A549 (cell line): ENCODE measurements around the gene HOXD12. TPM values are rescaled to one million over a fixed set of nuclear protein-coding genes. Genes with fewer than 3 reads are reported as not detected.

Experiments used
- ATAC-seq, 2 experiments: fragments of 200-7000 bp in 1 of 2; fragments of >200 bp in 1 of 2; cut with Nextera tagmentation in 1 of 2; cut with Tn5 transposase in 1 of 2; 3 replicates each; pipeline versions ENCODE4 v1.8.0 to v1.9.1; 2018 to 2020; ENCODE audit warnings: mild to moderate bottlenecking in 1 of 2, moderate library complexity in 1 of 2
- CTCF ChIA-PET: fragments of 300-600 bp; sonication (Branson Sonifier 250); formaldehyde crosslinking; extraction: SDS; loops from one replicate; lab custom pipeline; 2021; ENCODE audit warnings: antibody characterized with exemption, inconsistent platforms; lab: Yijun Ruan, JAX
- POLR2A ChIA-PET: fragments of 350-600 bp; formaldehyde crosslinking; extraction: SDS; loops from one replicate; lab custom pipeline; 2021; ENCODE audit warnings: antibody characterized with exemption, inconsistent platforms; lab: Yijun Ruan, JAX
- DNase-seq, 2 experiments: peaks; one replicate each; pipeline versions ENCODE4 v3.0.0 to v3.0.0-alpha.2; 2011 to 2016; ENCODE audit warnings: low read depth in 1 of 2, low spot score in 1 of 2
- FAIRE-seq: peaks from 2 replicates; lab custom pipeline; 2011; peaks lifted over from hg19 to GRCh38; lab: Jason Lieb, UNC
- H3K27ac ChIP-seq, 2 experiments: fragments of >200 bp; sonication (Bioruptor Twin); formaldehyde crosslinking; 3 replicates each; pipeline ENCODE4 v1.5.1; 2016 to 2017
- H3K4me1 ChIP-seq: fragments of >200 bp; sonication (Bioruptor Twin); formaldehyde crosslinking; 3 replicates; pipeline ENCODE4 v1.6.1; 2016
- H3K4me2 ChIP-seq: fragments of >200 bp; sonication (Bioruptor Twin); formaldehyde crosslinking; 3 replicates; pipeline ENCODE4 v1.6.1; 2016
- H3K4me3 ChIP-seq: fragments of >200 bp; sonication (Bioruptor Twin); formaldehyde crosslinking; 3 replicates; pipeline ENCODE4 v1.5.1; 2016
- H3K9me3 ChIP-seq: fragments of >200 bp; sonication (Bioruptor Twin); formaldehyde crosslinking; 3 replicates; pipeline ENCODE4 v1.6.1; 2016
- BHLHE40 ChIP-seq: IDR thresholded peaks from 2 replicates; pipeline ENCODE4 v1.6.1; 2012; ENCODE audit warnings: low read depth, low read length, inconsistent platforms
- CBX2 ChIP-seq: fragments of 200-600 bp; sonication (generic); IDR thresholded peaks from 2 replicates; pipeline ENCODE4 v1.6.1; 2016; ENCODE audit warnings: low read depth, mild to moderate bottlenecking, borderline replicate concordance
- CBX8 ChIP-seq: fragments of 200-600 bp; sonication (generic); IDR thresholded peaks from 2 replicates; pipeline ENCODE4 v1.6.1; 2016
- CHD2 ChIP-seq: fragments of 150-350 bp; IDR thresholded peaks from 2 replicates; pipeline ENCODE4 v1.6.1; 2014; ENCODE audit warnings: low read length; ENCODE audit not compliant: partially characterized antibody
- CHD4 ChIP-seq: fragments of 200-600 bp; sonication (generic); IDR thresholded peaks from 2 replicates; pipeline ENCODE4 v1.6.1; 2016; ENCODE audit warnings: antibody characterized with exemption, mild to moderate bottlenecking, borderline replicate concordance
- EHF ChIP-seq: fragments of 250-450 bp; sonication (Bioruptor Pico); IDR thresholded peaks from 2 replicates; pipeline ENCODE4 v1.5.0; 2020; ENCODE audit warnings: mild to moderate bottlenecking
- EHMT2 ChIP-seq: fragments of 200-600 bp; sonication (generic); IDR thresholded peaks from 2 replicates; pipeline ENCODE4 v1.6.1; 2016; ENCODE audit warnings: antibody characterized with exemption, low read depth, mild to moderate bottlenecking, moderate library complexity
- FOSB ChIP-seq: fragments of 250-450 bp; sonication (Bioruptor Pico); IDR thresholded peaks from 2 replicates; pipeline ENCODE4 v1.5.0; 2020; ENCODE audit warnings: mild to moderate bottlenecking, moderate library complexity
- HDAC2 ChIP-seq: fragments of 200-600 bp; sonication (generic); IDR thresholded peaks from 2 replicates; pipeline ENCODE4 v1.6.1; 2016
- HEYL ChIP-seq: fragments of 250-450 bp; sonication (Bioruptor Pico); IDR thresholded peaks from 2 replicates; pipeline ENCODE4 v1.8.0; 2021; ENCODE audit warnings: mild to moderate bottlenecking, moderate library complexity
- HOXB13 ChIP-seq: fragments of 250-450 bp; sonication (Bioruptor Pico); IDR thresholded peaks from 2 replicates; pipeline ENCODE4 v1.5.0; 2020; ENCODE audit warnings: low read depth, mild to moderate bottlenecking, moderate library complexity
- JUN ChIP-seq, 2 experiments: fragments of >200 bp; sonication (Bioruptor Twin); formaldehyde crosslinking; IDR thresholded peaks; 2 replicates in 1 of 2; 3 replicates in 1 of 2; pipeline ENCODE4 v1.6.1; 2016 to 2017
- KDM1A ChIP-seq: fragments of 200-600 bp; sonication (generic); IDR thresholded peaks from 2 replicates; pipeline ENCODE4 v1.6.1; 2016; ENCODE audit warnings: low read depth, mild to moderate bottlenecking
- MAFK ChIP-seq: fragments of 450-650 bp; IDR thresholded peaks from 2 replicates; pipeline ENCODE4 v1.6.1; 2014; ENCODE audit not compliant: partially characterized antibody
- MYC ChIP-seq: IDR thresholded peaks from 2 replicates; pipeline ENCODE4 v1.6.1; 2012; ENCODE audit warnings: mild to moderate bottlenecking, inconsistent platforms, low read length, improper control_type of control experiment, borderline replicate concordance
- RFX5 ChIP-seq: fragments of 450-650 bp; IDR thresholded peaks from 2 replicates; pipeline ENCODE4 v1.7.1; 2014; ENCODE audit warnings: antibody characterized with exemption, mild to moderate bottlenecking, moderate library complexity
- SMC3 ChIP-seq: fragments of >200 bp; sonication (Bioruptor Twin); formaldehyde crosslinking; IDR thresholded peaks from 3 replicates; pipeline ENCODE4 v1.6.1; 2018; ENCODE audit warnings: inconsistent platforms
- SREBF2 ChIP-seq: fragments of 450-650 bp; IDR thresholded peaks from 2 replicates; pipeline ENCODE4 v1.6.1; 2014; ENCODE audit warnings: mild to moderate bottlenecking, moderate library complexity
- TP53 ChIP-seq: fragments of 250-450 bp; sonication (Bioruptor Pico); IDR thresholded peaks from 2 replicates; pipeline ENCODE4 v1.5.0; 2021; ENCODE audit warnings: mild to moderate bottlenecking, moderate library complexity
- ZC3H11A ChIP-seq: fragments of 450-650 bp; IDR thresholded peaks from 2 replicates; pipeline ENCODE4 v1.6.1; 2014; ENCODE audit warnings: antibody characterized with exemption, mild to moderate bottlenecking
- ZNF302 ChIP-seq: fragments of 250-450 bp; sonication (Bioruptor Pico); IDR thresholded peaks from 2 replicates; pipeline ENCODE4 v1.9.0; 2021; ENCODE audit warnings: inconsistent platforms, mild to moderate bottlenecking, moderate library complexity
- ZSCAN20 ChIP-seq: fragments of 250-450 bp; sonication (Bioruptor Pico); IDR thresholded peaks from 2 replicates; pipeline ENCODE4 v1.8.0; 2022; ENCODE audit warnings: mild to moderate bottlenecking, moderate library complexity
- WGBS: methylation state at CpG from one replicate; pipeline ENCODE4 v1.1.6; 2017; ENCODE audit errors: missing lambda C conversion rate; 5-methylcytosine and 5-hydroxymethylcytosine counted together
- polyA minus RNA-seq: library from RNA; depleted of rRNA, polyadenylated mRNA; stranded (reverse); fragments of >200 nt; gene quantifications from 2 replicates; pipeline ENCODE4 v1.2.3, GENCODE V29; 2011; rRNA and poly(A)+ RNA removed
- polyA plus RNA-seq, 4 experiments: library from polyadenylated mRNA; depleted of rRNA in 3 of 4; stranded (reverse); fragments of >200 nt; fragmentation: RNase III in 1 of 4; extraction: RNeasy Plus Mini Kit Qiagen cat#74134 plus additional on column Dnase treatment in 1 of 4; gene quantifications; 2 replicates in 3 of 4; 3 replicates in 1 of 4; pipeline ENCODE4 v1.2.3, GENCODE V29; 2011 to 2017
- TF ChIP-seq, protein P1 (sequence below): fragments of 200-600 bp; sonication (generic); IDR thresholded peaks from 2 replicates; pipeline ENCODE4 v1.6.1; 2016; ENCODE audit warnings: antibody characterized with exemption, mild to moderate bottlenecking, moderate library complexity
- TF ChIP-seq, protein P2 (sequence below): fragments of 450-650 bp; IDR thresholded peaks from 2 replicates; pipeline ENCODE4 v1.6.1; 2014; ENCODE audit warnings: antibody characterized with exemption
- TF ChIP-seq, protein P3 (sequence below): fragments of >200 bp; sonication (Bioruptor Twin); formaldehyde crosslinking; IDR thresholded peaks from 3 replicates; pipeline ENCODE4 v1.6.1; 2016
- TF ChIP-seq, protein P4 (sequence below): IDR thresholded peaks from 2 replicates; pipeline ENCODE4 v1.6.1; 2012
- TF ChIP-seq, protein P5 (sequence below): IDR thresholded peaks from 2 replicates; pipeline ENCODE4 v1.6.1; 2012; ENCODE audit warnings: low read depth, borderline replicate concordance
- TF ChIP-seq, protein P6 (sequence below): fragments of 250-450 bp; sonication (Bioruptor Pico); IDR thresholded peaks from 2 replicates; pipeline ENCODE4 v1.5.0; 2020; ENCODE audit warnings: low read depth, mild to moderate bottlenecking, moderate library complexity

HOXD12 gene, protein sequence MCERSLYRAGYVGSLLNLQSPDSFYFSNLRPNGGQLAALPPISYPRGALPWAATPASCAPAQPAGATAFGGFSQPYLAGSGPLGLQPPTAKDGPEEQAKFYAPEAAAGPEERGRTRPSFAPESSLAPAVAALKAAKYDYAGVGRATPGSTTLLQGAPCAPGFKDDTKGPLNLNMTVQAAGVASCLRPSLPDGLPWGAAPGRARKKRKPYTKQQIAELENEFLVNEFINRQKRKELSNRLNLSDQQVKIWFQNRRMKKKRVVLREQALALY
- polyA plus RNA-seq (2011; rRNA removed) (not detected in 2 replicates), polyA plus RNA-seq (2017; fragmentation: RNase III; extraction: RNeasy Plus Mini Kit Qiagen cat#74134 plus additional on column Dnase treatment) (not detected in 3 replicates), polyA minus RNA-seq (not detected in 2 replicates)
- polyA plus RNA-seq (2012; cell fraction: cytosol; rRNA removed) = not detected in 2 replicates
- not detected in 2 replicates for polyA plus RNA-seq (2012; cell fraction: nucleus; rRNA removed)

DNA sequence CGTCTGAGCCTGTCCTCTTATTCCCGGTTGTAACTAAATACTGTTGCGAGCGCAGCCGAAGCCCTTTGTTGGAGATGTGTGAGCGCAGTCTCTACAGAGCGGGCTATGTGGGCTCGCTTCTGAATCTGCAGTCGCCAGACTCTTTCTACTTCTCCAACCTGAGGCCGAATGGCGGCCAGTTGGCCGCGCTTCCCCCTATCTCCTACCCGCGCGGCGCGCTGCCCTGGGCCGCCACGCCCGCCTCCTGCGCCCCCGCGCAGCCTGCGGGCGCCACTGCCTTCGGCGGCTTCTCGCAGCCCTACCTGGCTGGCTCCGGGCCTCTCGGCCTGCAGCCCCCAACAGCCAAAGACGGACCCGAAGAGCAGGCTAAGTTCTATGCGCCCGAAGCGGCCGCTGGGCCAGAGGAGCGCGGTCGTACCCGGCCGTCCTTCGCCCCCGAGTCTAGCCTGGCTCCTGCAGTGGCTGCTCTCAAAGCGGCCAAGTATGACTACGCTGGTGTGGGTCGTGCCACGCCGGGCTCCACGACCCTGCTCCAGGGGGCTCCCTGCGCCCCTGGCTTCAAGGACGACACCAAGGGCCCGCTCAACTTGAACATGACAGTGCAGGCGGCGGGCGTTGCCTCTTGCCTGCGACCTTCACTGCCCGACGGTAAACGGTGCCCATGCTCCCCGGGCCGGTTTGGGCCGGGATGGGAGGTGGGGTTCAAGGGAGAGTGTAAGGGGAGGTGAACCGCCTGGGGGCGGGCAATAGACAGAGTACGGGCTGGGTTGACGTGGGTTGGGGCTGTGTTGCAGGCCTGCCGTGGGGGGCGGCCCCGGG is at the start of gene HOXD12:
HOXD12 (plus strand) TSS at position 68 of the 819 bp plus-strand sequence; CDS start at position 75, 7 bp downstream.
- TF ChIP-seq, protein P1, sequence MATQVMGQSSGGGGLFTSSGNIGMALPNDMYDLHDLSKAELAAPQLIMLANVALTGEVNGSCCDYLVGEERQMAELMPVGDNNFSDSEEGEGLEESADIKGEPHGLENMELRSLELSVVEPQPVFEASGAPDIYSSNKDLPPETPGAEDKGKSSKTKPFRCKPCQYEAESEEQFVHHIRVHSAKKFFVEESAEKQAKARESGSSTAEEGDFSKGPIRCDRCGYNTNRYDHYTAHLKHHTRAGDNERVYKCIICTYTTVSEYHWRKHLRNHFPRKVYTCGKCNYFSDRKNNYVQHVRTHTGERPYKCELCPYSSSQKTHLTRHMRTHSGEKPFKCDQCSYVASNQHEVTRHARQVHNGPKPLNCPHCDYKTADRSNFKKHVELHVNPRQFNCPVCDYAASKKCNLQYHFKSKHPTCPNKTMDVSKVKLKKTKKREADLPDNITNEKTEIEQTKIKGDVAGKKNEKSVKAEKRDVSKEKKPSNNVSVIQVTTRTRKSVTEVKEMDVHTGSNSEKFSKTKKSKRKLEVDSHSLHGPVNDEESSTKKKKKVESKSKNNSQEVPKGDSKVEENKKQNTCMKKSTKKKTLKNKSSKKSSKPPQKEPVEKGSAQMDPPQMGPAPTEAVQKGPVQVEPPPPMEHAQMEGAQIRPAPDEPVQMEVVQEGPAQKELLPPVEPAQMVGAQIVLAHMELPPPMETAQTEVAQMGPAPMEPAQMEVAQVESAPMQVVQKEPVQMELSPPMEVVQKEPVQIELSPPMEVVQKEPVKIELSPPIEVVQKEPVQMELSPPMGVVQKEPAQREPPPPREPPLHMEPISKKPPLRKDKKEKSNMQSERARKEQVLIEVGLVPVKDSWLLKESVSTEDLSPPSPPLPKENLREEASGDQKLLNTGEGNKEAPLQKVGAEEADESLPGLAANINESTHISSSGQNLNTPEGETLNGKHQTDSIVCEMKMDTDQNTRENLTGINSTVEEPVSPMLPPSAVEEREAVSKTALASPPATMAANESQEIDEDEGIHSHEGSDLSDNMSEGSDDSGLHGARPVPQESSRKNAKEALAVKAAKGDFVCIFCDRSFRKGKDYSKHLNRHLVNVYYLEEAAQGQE = no peak
- TF ChIP-seq RFX5 (no peak), SREBF2 (no peak), ZSCAN20 (CRISPR knock-in tag) (no peak), CHD4 (no peak), HDAC2 (no peak), FOSB (CRISPR knock-in tag) (no peak), BHLHE40 (no peak), MYC (no peak), MAFK (no peak), EHF (CRISPR knock-in tag) (no peak), JUN (IDR thresholded peaks at IDR 0.05) (no peak), SMC3 (no peak), KDM1A (no peak), TP53 (CRISPR knock-in tag) (no peak), EHMT2 (no peak)
- TF ChIP-seq, protein P2, sequence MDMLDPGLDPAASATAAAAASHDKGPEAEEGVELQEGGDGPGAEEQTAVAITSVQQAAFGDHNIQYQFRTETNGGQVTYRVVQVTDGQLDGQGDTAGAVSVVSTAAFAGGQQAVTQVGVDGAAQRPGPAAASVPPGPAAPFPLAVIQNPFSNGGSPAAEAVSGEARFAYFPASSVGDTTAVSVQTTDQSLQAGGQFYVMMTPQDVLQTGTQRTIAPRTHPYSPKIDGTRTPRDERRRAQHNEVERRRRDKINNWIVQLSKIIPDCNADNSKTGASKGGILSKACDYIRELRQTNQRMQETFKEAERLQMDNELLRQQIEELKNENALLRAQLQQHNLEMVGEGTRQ = no peak
- TF ChIP-seq, all 56 proteins: peak for 0
- H3K27ac ChIP-seq = no peak within 1 kb of the TSS
- DNase-seq (no peak), ATAC-seq (no peak), FAIRE-seq (no peak)
- peak within 1 kb of the TSS; percentile 84 for H3K4me2 ChIP-seq
- CTCF ChIA-PET = interaction anchor here (4.5 kb wide), 1 partner anchor 13 kb away, joined by 42 read pairs; no protein-coding TSS in a partner anchor
- WGBS = 90% methylated on average over 47 of the region's 70 CpGs
- POLR2A ChIA-PET = no interaction called here
- H3K9me3 ChIP-seq = no peaks in the 10 kb centered on the region
- H3K4me1 ChIP-seq = peaks cover 17% of the 10 kb centered on the region
- no peak within 1 kb of the TSS for H3K4me3 ChIP-seq

DNA sequence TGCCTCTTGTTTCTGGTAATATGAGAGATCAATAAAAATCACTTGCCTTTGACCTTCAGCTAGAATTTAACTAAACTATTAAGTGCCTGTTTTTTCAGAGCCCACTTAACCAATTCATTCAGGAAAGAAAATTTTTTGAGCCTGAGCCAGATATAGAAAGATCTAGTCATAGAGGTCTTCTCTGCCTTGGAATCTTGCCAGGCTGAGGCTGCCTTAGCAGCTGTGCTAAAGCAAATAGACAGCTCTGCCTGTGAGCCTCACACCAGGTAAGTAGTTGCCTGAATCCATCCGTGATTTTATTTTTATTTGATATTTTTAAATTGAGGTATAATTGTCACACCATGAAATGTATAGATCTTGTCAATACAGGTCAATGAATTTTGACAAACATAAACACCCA is 43.2 kb upstream of the HOXD12 start:
- Histone ChIP-seq H3K4me3 (no peak overlapping the region), H3K4me2 (no peak overlapping the region), H3K9me3 (no peaks in the 10 kb centered on the region), H3K4me1 (no peaks in the 10 kb centered on the region), H3K27ac (no peak overlapping the region)
- whole genome bisulfite sequencing = 0% methylated on average over 1 of the region's 1 CpG
- CTCF ChIA-PET = interaction anchor here (1.8 kb wide), 1 partner anchor 23 kb away, joined by 5 read pairs; no protein-coding TSS in a partner anchor
- POLR2A ChIA-PET = no interaction called here
- DNase-seq (no peak), ATAC-seq (no peak), FAIRE-seq (no peak)
- TF ChIP-seq ZNF302 (CRISPR knock-in tag) = no peak
- TF ChIP-seq, protein P3, sequence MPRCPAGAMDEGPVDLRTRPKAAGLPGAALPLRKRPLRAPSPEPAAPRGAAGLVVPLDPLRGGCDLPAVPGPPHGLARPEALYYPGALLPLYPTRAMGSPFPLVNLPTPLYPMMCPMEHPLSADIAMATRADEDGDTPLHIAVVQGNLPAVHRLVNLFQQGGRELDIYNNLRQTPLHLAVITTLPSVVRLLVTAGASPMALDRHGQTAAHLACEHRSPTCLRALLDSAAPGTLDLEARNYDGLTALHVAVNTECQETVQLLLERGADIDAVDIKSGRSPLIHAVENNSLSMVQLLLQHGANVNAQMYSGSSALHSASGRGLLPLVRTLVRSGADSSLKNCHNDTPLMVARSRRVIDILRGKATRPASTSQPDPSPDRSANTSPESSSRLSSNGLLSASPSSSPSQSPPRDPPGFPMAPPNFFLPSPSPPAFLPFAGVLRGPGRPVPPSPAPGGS = no peak
- no peak for TF ChIP-seq CBX2
- TF ChIP-seq, protein P4, sequence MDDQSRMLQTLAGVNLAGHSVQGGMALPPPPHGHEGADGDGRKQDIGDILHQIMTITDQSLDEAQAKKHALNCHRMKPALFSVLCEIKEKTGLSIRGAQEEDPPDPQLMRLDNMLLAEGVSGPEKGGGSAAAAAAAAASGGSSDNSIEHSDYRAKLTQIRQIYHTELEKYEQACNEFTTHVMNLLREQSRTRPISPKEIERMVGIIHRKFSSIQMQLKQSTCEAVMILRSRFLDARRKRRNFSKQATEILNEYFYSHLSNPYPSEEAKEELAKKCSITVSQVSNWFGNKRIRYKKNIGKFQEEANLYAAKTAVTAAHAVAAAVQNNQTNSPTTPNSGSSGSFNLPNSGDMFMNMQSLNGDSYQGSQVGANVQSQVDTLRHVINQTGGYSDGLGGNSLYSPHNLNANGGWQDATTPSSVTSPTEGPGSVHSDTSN = no peak
- TF ChIP-seq HEYL (CRISPR knock-in tag) = no peak
- no peak for TF ChIP-seq HOXB13 (CRISPR knock-in tag)
- TF ChIP-seq, protein P5, sequence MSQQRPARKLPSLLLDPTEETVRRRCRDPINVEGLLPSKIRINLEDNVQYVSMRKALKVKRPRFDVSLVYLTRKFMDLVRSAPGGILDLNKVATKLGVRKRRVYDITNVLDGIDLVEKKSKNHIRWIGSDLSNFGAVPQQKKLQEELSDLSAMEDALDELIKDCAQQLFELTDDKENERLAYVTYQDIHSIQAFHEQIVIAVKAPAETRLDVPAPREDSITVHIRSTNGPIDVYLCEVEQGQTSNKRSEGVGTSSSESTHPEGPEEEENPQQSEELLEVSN = no peak
- TF ChIP-seq, protein P6, sequence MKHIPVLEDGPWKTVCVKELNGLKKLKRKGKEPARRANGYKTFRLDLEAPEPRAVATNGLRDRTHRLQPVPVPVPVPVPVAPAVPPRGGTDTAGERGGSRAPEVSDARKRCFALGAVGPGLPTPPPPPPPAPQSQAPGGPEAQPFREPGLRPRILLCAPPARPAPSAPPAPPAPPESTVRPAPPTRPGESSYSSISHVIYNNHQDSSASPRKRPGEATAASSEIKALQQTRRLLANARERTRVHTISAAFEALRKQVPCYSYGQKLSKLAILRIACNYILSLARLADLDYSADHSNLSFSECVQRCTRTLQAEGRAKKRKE (CRISPR knock-in tag) = no peak
- TF ChIP-seq EHMT2 = no peak
- no peak for TF ChIP-seq ZC3H11A
- no peak for TF ChIP-seq CBX8
- no peak for TF ChIP-seq CHD2
